ENCODE measurements around the gene RAD23A. TPM values are rescaled to one million over a fixed set of nuclear protein-coding genes. Genes with fewer than 3 reads are reported as not detected.
A peak's percentile ranks its signal among the peaks of the same experiment; 100 is the strongest.

RAD23A gene
- total and polyA plus RNA-seq, 2 donors (not counting 3 experiments of a cell fraction or from before 2014, with no cell fraction given) = 66.9 to 102 TPM

DNA sequence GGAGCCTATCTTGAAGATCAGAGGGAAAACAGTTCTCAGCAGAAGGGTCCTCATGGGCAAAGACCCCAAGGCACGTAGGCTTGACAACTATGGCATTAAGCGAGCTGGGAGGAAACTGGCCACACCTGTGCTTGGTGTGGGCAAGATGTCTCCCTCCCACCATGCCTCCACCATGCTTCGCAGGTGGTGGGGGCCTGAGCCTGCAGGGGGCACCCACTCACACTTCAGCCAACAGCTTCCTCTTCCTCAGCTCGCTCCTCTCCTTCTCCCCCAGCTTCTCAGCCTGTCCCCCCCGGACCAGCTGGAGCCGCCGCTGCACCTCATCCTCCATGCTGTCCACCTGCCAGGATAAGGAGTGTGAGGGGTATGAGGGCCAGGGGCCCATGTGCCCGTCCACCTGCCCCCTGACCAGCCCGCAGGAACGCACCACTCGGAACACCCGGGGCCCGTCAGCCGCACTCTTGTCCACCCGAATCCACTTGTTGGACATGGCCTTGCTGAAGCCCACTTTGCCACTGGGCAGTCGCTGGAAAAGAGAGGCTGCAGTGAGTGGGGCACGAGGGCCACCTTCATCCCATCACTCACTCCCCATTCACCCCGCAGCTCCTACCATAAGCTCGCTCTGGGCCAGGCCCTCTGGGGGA lies 15.5 kb upstream of the RAD23A start:
- Histone ChIP-seq H3K79me2 (ENCODE audit: control insufficient read depth, insufficient read depth, low read length) (peaks cover 21% of the 10 kb centered on the region), H3K4me1 (ENCODE audit: control insufficient read depth, extremely low read depth, insufficient read depth, low read length) (peaks cover 7% of the 10 kb centered on the region), H4K20me1 (replicated peaks; ENCODE audit: control insufficient read depth, extremely low read depth, insufficient read depth, low read length) (no peaks in the 10 kb centered on the region), H3K36me3 (ENCODE audit: control insufficient read depth in 2 of 2, extremely low read depth in 1 of 2, insufficient read depth in 2 of 2, low read length in 2 of 2) (peaks cover 10 to 29% of the 10 kb centered on the region in 2 experiments), H3K4me3 (replicated peaks in 1 of 3; ENCODE audit: insufficient read depth in 1 of 3, low read depth in 1 of 3, low read length in 3 of 3) (no peak overlapping the region), H3K27ac (ENCODE audit: insufficient read depth, low read depth, low read length) (no peak overlapping the region), H3K9ac (replicated peaks; ENCODE audit: extremely low read depth, insufficient read depth, low read length) (no peak overlapping the region), H3K9me1 (replicated peaks; ENCODE audit: control insufficient read depth, extremely low read depth, insufficient read depth, low read length) (no peaks in the 10 kb centered on the region), H3K27me3 (ENCODE audit: control insufficient read depth in 2 of 2, insufficient read depth in 2 of 2, low read length in 2 of 2) (no peaks in the 10 kb centered on the region), H3K9me3 (replicated peaks; ENCODE audit: control insufficient read depth, insufficient read depth, low read length) (no peaks in the 10 kb centered on the region), H2AFZ (ENCODE audit: low read depth, low read length) (no peak overlapping the region), H3K4me2 (ENCODE audit: insufficient read depth, low read length) (no peak overlapping the region)
- dilution Hi-C loops (cut with MboI; ENCODE audit: extremely low pct_ligation_motif_present, low sequenced_read_pairs) = no loop called here
- TF ChIP-seq MYC (IDR thresholded peaks at IDR 0.05; ENCODE audit: low read depth, low read length) (no peak), JUN (IDR thresholded peaks at IDR 0.05; ENCODE audit: borderline replicate concordance, insufficient read depth, insufficient read length, low read depth) (no peak), GATA2 (IDR thresholded peaks at IDR 0.05; ENCODE audit: insufficient read depth, insufficient read length, low read depth, low read length) (no peak), POLR2A (IDR thresholded peaks at IDR 0.05; ENCODE audit: low read depth, low read length) (no peak)
- DNase-seq (ENCODE audit: low read depth, low spot score) (no peak), FAIRE-seq (no peak)
- intact Hi-C loops (cut with micrococcal nuclease) = loop anchor here (10.0 kb wide), 1 partner anchor 145 kb away; no protein-coding TSS in a partner anchor
- ChIA-PET CTCF (no interaction called here), POLR2A (no interaction called here)
- no TSS peak for BruUV-seq (replicated peaks)

DNA sequence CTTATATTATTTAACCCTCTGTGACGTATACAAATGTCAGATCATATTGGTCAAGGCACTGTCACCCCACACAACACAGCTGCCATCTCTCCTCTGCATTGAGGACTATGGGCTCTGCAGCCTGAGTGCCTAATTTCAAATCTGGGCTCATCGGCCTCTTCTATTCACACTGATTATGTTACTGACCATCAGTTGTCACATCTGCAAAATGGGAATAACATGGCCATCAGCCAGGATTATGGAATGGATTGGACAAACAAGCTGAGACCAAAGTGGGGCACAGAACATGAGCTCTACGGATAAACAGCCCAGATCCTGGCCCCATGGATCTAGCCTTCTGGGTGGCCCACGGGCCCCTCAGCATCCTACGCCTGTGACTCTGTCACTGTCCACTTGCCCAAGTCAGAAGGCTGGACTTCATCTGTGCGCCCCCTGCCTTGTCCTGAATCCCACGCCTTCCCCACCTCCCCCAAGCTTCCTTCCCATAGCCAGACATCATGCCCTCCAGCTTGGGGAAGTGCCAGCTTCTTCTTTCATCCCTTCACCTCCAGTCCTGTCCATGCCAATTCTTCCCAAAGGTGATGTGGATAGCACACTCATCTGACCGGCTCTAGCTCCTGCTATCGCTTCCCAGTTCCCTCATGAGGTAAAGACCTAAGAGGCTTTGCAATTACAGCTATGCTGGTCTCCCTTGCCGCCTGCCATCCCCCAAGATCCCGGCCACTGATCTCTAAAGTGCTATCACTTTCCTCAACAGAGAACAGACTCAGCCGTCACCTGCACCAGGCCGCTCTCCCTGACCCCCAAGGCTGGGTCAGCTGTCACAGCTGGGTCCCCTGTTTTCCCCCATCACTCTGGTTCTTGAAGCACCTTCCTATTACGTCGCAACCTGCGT lies 13.0 kb upstream of the RAD23A start:
- Histone ChIP-seq H2AFZ (ENCODE audit: low read depth, low read length) (peak overlapping the region; percentile 45), H3K9me1 (replicated peaks; ENCODE audit: control insufficient read depth, extremely low read depth, insufficient read depth, low read length) (no peaks in the 10 kb centered on the region), H3K79me2 (ENCODE audit: control insufficient read depth, insufficient read depth, low read length) (peaks cover 21% of the 10 kb centered on the region), H3K9ac (replicated peaks; ENCODE audit: extremely low read depth, insufficient read depth, low read length) (peak overlapping the region; percentile 66), H3K4me1 (ENCODE audit: control insufficient read depth, extremely low read depth, insufficient read depth, low read length) (peaks cover 13% of the 10 kb centered on the region), H3K27me3 (ENCODE audit: control insufficient read depth in 2 of 2, insufficient read depth in 2 of 2, low read length in 2 of 2) (no peaks in the 10 kb centered on the region), H3K9me3 (replicated peaks; ENCODE audit: control insufficient read depth, insufficient read depth, low read length) (no peaks in the 10 kb centered on the region), H3K27ac (ENCODE audit: insufficient read depth, low read depth, low read length) (peak overlapping the region; percentile 27), H3K36me3 (ENCODE audit: control insufficient read depth in 2 of 2, extremely low read depth in 1 of 2, insufficient read depth in 2 of 2, low read length in 2 of 2) (peaks cover 6 to 21% of the 10 kb centered on the region in 2 experiments), H3K4me2 (ENCODE audit: insufficient read depth, low read length) (peak overlapping the region; percentile 78), H4K20me1 (replicated peaks; ENCODE audit: control insufficient read depth, extremely low read depth, insufficient read depth, low read length) (no peaks in the 10 kb centered on the region), H3K4me3 (replicated peaks in 1 of 3; ENCODE audit: insufficient read depth in 1 of 3, low read depth in 1 of 3, low read length in 3 of 3) (peak overlapping the region; percentile 26 to 82 (median 56))
- DNase-seq (ENCODE audit: low read depth, low spot score) (no peak), FAIRE-seq (no peak)
- no TSS peak for BruUV-seq (replicated peaks)
- ChIA-PET CTCF (interaction anchor here (0.6 to 3.0 kb wide), 6 partner anchors 18 to 172 kb away, joined by 3 to 11 read pairs (median 3); partner anchors contain the start of gene GCDH), POLR2A (interaction anchor here (2.2 kb wide), 1 partner anchor 13 kb away, joined by 6 read pairs; the partner anchor contains the start of gene SYCE2)
- intact Hi-C loops (cut with micrococcal nuclease) (loop anchor here (1.0 to 10.0 kb wide), 2 partner anchors 13 to 148 kb away; partner anchors contain the start of gene SYCE2), dilution Hi-C loops (cut with MboI; ENCODE audit: extremely low pct_ligation_motif_present, low sequenced_read_pairs) (no loop called here)
- no peak for TF ChIP-seq GATA2 (IDR thresholded peaks at IDR 0.05; ENCODE audit: insufficient read depth, insufficient read length, low read depth, low read length)
- no peak for TF ChIP-seq JUN (IDR thresholded peaks at IDR 0.05; ENCODE audit: borderline replicate concordance, insufficient read depth, insufficient read length, low read depth)
- TF ChIP-seq, protein P1, sequence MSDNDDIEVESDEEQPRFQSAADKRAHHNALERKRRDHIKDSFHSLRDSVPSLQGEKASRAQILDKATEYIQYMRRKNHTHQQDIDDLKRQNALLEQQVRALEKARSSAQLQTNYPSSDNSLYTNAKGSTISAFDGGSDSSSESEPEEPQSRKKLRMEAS (IDR thresholded peaks at IDR 0.05; ENCODE audit: insufficient read depth, insufficient read length) = no peak
- TF ChIP-seq, protein P2, sequence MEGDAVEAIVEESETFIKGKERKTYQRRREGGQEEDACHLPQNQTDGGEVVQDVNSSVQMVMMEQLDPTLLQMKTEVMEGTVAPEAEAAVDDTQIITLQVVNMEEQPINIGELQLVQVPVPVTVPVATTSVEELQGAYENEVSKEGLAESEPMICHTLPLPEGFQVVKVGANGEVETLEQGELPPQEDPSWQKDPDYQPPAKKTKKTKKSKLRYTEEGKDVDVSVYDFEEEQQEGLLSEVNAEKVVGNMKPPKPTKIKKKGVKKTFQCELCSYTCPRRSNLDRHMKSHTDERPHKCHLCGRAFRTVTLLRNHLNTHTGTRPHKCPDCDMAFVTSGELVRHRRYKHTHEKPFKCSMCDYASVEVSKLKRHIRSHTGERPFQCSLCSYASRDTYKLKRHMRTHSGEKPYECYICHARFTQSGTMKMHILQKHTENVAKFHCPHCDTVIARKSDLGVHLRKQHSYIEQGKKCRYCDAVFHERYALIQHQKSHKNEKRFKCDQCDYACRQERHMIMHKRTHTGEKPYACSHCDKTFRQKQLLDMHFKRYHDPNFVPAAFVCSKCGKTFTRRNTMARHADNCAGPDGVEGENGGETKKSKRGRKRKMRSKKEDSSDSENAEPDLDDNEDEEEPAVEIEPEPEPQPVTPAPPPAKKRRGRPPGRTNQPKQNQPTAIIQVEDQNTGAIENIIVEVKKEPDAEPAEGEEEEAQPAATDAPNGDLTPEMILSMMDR (IDR thresholded peaks at IDR 0.05; ENCODE audit: extremely low read depth in 1 of 2, insufficient read depth in 1 of 2, low read depth in 1 of 2, low read length in 2 of 2) = no peak
- no peak for TF ChIP-seq POLR2AphosphoS5 (IDR thresholded peaks at IDR 0.05; ENCODE audit: insufficient read depth, low read depth, low read length)
- TF ChIP-seq MYC (IDR thresholded peaks at IDR 0.05; ENCODE audit: low read depth, low read length) = no peak
- TF ChIP-seq POLR2A (IDR thresholded peaks at IDR 0.05; ENCODE audit: low read depth, low read length) = no peak
- no peak for TF ChIP-seq FOS (IDR thresholded peaks at IDR 0.05; ENCODE audit: borderline replicate concordance, insufficient read depth, low read length)
- no peak for TF ChIP-seq EZH2 (IDR thresholded peaks at IDR 0.05; ENCODE audit: borderline replicate concordance, low read depth, low read length, severe bottlenecking)
